HepG2 (cell line): ENCODE measurements around the gene ENG. TPM values are rescaled to one million over a fixed set of nuclear protein-coding genes. Genes with fewer than 3 reads are reported as not detected.

ENCODE experiments used
- CEBPG ChIP-seq: IDR thresholded peaks from 2 replicates; pipeline ENCODE4 v1.6.1; 2016
- DR1 ChIP-seq: sonication (generic); formaldehyde crosslinking; IDR thresholded peaks from 2 replicates; pipeline ENCODE4 v1.8.0; 2021; ENCODE audit warnings: mild to moderate bottlenecking, missing genetic modification reagents, inconsistent platforms
- GATAD2A ChIP-seq: IDR thresholded peaks from 2 replicates; pipeline ENCODE4 v1.6.1; 2016
- HBP1 ChIP-seq: IDR thresholded peaks from 2 replicates; pipeline ENCODE4 v1.6.1; 2016; ENCODE audit warnings: low read depth, control low read depth
- HMGXB4 ChIP-seq, 2 experiments: sonication (generic) in 1 of 2; formaldehyde crosslinking in 1 of 2; IDR thresholded peaks; 2 replicates each; pipeline versions ENCODE4 v1.4.0 to v1.6.1; 2018 to 2020; ENCODE audit warnings: missing genetic modification reagents in 2 of 2, borderline replicate concordance in 1 of 2, low read depth in 1 of 2, mild to moderate bottlenecking in 1 of 2, missing biosample characterization in 1 of 2
- RAD21 ChIP-seq: fragments of 450-650 bp; formaldehyde crosslinking; IDR thresholded peaks from 2 replicates; pipeline ENCODE4 v1.5.0; 2020; ENCODE audit warnings: mild to moderate bottlenecking
- SMC3 ChIP-seq: IDR thresholded peaks from 2 replicates; pipeline ENCODE4 v1.6.1; 2011; ENCODE audit warnings: low read length, improper control_type of control experiment
- STAG1 ChIP-seq: sonication (generic); formaldehyde crosslinking; IDR thresholded peaks from 2 replicates; pipeline ENCODE4 v1.4.0; 2020; ENCODE audit warnings: missing genetic modification reagents
- TERF1 ChIP-seq: sonication (generic); formaldehyde crosslinking; IDR thresholded peaks from 2 replicates; pipeline ENCODE4 v1.8.0; 2022; ENCODE audit warnings: mild to moderate bottlenecking, missing genetic modification reagents, moderate library complexity
- THAP11 ChIP-seq: IDR thresholded peaks from 2 replicates; pipeline ENCODE4 v1.6.1; 2016; ENCODE audit warnings: missing biosample characterization, missing genetic modification reagents
- ZNF263 ChIP-seq: sonication (generic); formaldehyde crosslinking; IDR thresholded peaks from 2 replicates; pipeline ENCODE4 v1.4.0; 2020; ENCODE audit warnings: missing genetic modification reagents
- ZNF562 ChIP-seq: sonication (generic); formaldehyde crosslinking; IDR thresholded peaks from 2 replicates; pipeline ENCODE4 v1.8.0; 2022; ENCODE audit warnings: missing genetic modification reagents, borderline replicate concordance
- polyA plus RNA-seq, 8 experiments: library from polyadenylated mRNA; depleted of rRNA in 3 of 8; stranded (reverse) in 7 of 8; unstranded in 1 of 8; fragments of >200 nt; fragmentation: Illumina TruSeq in 4 of 8; extraction: Trizol in 4 of 8; gene quantifications; 2 replicates each; pipeline versions ENCODE4 v1.2.1 to v1.2.3, GENCODE V29; 2011 to 2016; ENCODE audit warnings: low read depth in 4 of 8, missing spikeins in 1 of 8, mixed read lengths in 1 of 8; ENCODE audit not compliant: insufficient read depth in 1 of 8
- total RNA-seq, 5 experiments: library from RNA; depleted of rRNA; stranded (reverse); fragments of >200 nt; fragmentation: Illumina TruSeq; extraction: Trizol; gene quantifications; 2 replicates each; pipeline ENCODE4 v1.2.3, GENCODE V29; 2016; ENCODE audit warnings: low read depth in 1 of 5

Gene ENG
- total and polyA plus RNA-seq, 2 of the 13 experiments (the other 11 are each of a cell fraction or from before 2014, with no cell fraction given), result 0.02 to 1.1 TPM

- no peak for TF ChIP-seq TERF1 (CRISPR knock-in tag)
- TF ChIP-seq RAD21, result peak; percentile 44
- TF ChIP-seq ZNF562 (CRISPR knock-in tag), result no peak
- 0 out of 2 replicates have a peak, but pooled peaks have one; percentile 27 for TF ChIP-seq CEBPG (CRISPR knock-in tag)
- no peak for TF ChIP-seq DR1 (CRISPR knock-in tag)
- 0 out of 2 replicates have a peak, but pooled peaks have one; percentile 32 for TF ChIP-seq THAP11
- TF ChIP-seq STAG1 (CRISPR knock-in tag), result peak; percentile 53
- peak; percentile 23 to 25; a peak in 1 of 4 replicates for TF ChIP-seq HMGXB4 (CRISPR knock-in tag; IDR thresholded peaks at IDR 0.05; ENCODE audit: borderline replicate concordance in 1 of 2, low read depth in 1 of 2)
- 0 out of 2 replicates have a peak, but pooled peaks have one; percentile 18 for TF ChIP-seq GATAD2A (CRISPR knock-in tag)
- TF ChIP-seq HBP1 (CRISPR knock-in tag), result no peak
- TF ChIP-seq SMC3, result peak; percentile 42; the same call in 1 of the 2 replicates
- peak; percentile 37; the same call in 1 of the 2 replicates for TF ChIP-seq ZNF263 (CRISPR knock-in tag)
Measured at GRCh38 chr9:127805620-127806019, 48.8 kb downstream of the ENG start (continued).
